OCI-LY3 (cell line): ENCODE results near the gene CUL7.

Experiments used
- H2AFZ ChIP-seq: fragments of 200-600, 300-600 bp; shearing (Covaris generic); 2 replicates; pipeline ENCODE4 v1.6.0; 2014; ENCODE audit warnings: antibody characterized with exemption, low read depth, low read length
- H3K27ac ChIP-seq: fragments of 200-600, 300-600 bp; sonication (generic); 2 replicates; pipeline ENCODE4 v1.5.1; 2014; ENCODE audit warnings: mild to moderate bottlenecking, low read length, moderate library complexity, mixed read lengths
- H3K27me3 ChIP-seq: fragments of 200-600, 300-600 bp; sonication (generic); 2 replicates; pipeline ENCODE4 v1.6.1; 2014; ENCODE audit warnings: low read depth, low read length, mixed read lengths
- H3K36me3 ChIP-seq: fragments of 200-600, 300-600 bp; sonication (generic); replicated peaks from 2 replicates; pipeline ENCODE3; 2014; ENCODE audit warnings: low read depth, low read length, mixed read lengths
- H3K4me1 ChIP-seq: fragments of 300-600, 200-600 bp; sonication (generic); 2 replicates; pipeline ENCODE4 v1.6.1; 2014; ENCODE audit warnings: low read length, mixed read lengths
- H3K4me2 ChIP-seq: fragments of 200-600, 300-600 bp; sonication (generic); 2 replicates; pipeline ENCODE4 v1.6.1; 2014; ENCODE audit warnings: low read length, mixed read lengths
- H3K4me3 ChIP-seq: fragments of 300-600, 200-600 bp; sonication (generic); 2 replicates; pipeline ENCODE4 v1.5.1; 2014; ENCODE audit warnings: antibody characterized with exemption, mild to moderate bottlenecking, low read length, moderate library complexity
- H3K79me2 ChIP-seq: fragments of 300-600, 200-600 bp; shearing (Covaris generic); 2 replicates; pipeline ENCODE4 v1.6.1; 2014; ENCODE audit warnings: mild to moderate bottlenecking, low read length, mixed read lengths
- H3K9ac ChIP-seq: fragments of 300-600, 200-600 bp; shearing (Covaris generic); 2 replicates; pipeline ENCODE4 v1.6.0; 2014; ENCODE audit warnings: mild to moderate bottlenecking, low read length, moderate library complexity
- H3K9me3 ChIP-seq: fragments of 200-600, 300-600 bp; shearing (Covaris generic); 2 replicates; pipeline ENCODE4 v1.6.1; 2014; ENCODE audit warnings: low read length, mixed read lengths; ENCODE audit not compliant: insufficient read depth
- H4K20me1 ChIP-seq: fragments of 200-600, 300-600 bp; sonication (generic); 2 replicates; pipeline ENCODE4 v1.6.1; 2016; ENCODE audit warnings: low read length, mixed read lengths; ENCODE audit not compliant: insufficient read depth
- EZH2phosphoT487 ChIP-seq: fragments of 200-600 bp; shearing (Covaris generic); IDR thresholded peaks from 2 replicates; pipeline ENCODE4 v1.6.1; 2018; ENCODE audit warnings: antibody characterized with exemption, mixed run types, low read depth
- TF ChIP-seq, protein P1 (sequence below): fragments of 200-600, 300-600 bp; sonication (generic); IDR thresholded peaks from 2 replicates; pipeline ENCODE4 v1.5.1; 2014; ENCODE audit warnings: antibody characterized with exemption, low read length, low read depth

Gene CUL7

DNA sequence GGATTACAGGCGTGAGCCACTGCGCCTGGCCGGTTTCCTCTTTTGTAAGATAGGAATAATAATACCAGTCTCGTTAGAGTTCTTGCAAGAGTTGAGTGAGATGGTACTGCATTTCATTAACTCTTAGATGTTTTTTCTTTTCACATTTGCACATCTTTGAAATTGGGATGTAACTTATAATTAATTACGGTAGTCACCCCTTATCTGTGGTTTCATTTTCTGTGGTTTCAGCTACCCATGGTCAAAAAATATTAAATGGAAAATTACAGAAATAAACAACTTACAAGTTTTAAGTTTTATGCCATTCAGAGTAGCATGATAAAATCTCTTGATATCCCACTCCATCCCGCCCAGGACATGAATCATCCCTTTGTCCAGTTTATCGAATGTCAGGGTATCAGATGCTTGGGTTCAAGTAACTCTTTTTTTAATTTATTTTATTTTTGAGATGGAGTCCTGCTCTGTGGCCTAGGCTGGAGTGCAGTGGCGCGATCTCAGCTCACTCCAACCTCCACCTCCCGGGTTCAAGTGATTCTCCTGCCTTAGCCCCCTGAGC, 37.9 kb upstream of the CUL7 start:
- Histone ChIP-seq H3K4me1 (peaks cover 20% of the 10 kb centered on the region), H3K4me2 (no peak overlapping the region), H3K79me2 (no peaks in the 10 kb centered on the region), H3K27ac (no peak overlapping the region), H3K4me3 (no peak overlapping the region), H3K27me3 (peaks cover 31% of the 10 kb centered on the region), H3K36me3 (no peaks in the 10 kb centered on the region), H3K9ac (no peak overlapping the region), H4K20me1 (peaks cover 7% of the 10 kb centered on the region; the same call in 1 of the 2 replicates), H3K9me3 (no peaks in the 10 kb centered on the region), H2AFZ (no peak overlapping the region)
- TF ChIP-seq EZH2phosphoT487: no peak
- TF ChIP-seq, protein P1, sequence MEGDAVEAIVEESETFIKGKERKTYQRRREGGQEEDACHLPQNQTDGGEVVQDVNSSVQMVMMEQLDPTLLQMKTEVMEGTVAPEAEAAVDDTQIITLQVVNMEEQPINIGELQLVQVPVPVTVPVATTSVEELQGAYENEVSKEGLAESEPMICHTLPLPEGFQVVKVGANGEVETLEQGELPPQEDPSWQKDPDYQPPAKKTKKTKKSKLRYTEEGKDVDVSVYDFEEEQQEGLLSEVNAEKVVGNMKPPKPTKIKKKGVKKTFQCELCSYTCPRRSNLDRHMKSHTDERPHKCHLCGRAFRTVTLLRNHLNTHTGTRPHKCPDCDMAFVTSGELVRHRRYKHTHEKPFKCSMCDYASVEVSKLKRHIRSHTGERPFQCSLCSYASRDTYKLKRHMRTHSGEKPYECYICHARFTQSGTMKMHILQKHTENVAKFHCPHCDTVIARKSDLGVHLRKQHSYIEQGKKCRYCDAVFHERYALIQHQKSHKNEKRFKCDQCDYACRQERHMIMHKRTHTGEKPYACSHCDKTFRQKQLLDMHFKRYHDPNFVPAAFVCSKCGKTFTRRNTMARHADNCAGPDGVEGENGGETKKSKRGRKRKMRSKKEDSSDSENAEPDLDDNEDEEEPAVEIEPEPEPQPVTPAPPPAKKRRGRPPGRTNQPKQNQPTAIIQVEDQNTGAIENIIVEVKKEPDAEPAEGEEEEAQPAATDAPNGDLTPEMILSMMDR: no peak

DNA sequence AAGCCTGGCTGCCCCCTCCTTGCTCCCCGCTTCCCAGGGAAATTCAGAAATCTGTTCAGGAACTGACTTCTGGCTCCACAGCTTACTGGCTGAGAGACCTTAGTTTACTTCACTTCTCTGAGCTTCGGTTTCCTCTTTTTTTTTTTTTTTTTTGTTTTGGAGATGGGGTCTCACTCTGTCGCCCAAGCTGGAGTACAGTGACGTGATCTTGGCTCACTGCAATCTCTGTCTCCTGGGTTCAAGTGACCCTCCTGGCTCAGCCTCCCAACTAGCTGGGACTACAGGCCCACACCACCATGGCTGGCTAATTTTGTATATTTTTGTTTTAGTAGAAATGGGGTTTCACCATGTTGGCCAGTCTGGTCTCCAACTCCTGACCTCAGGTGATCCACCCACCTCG, 37.4 kb upstream of the CUL7 start:
- H3K9ac ChIP-seq: no peak overlapping the region
- no peaks in the 10 kb centered on the region for H3K79me2 ChIP-seq
- no peaks in the 10 kb centered on the region for H3K9me3 ChIP-seq
- H3K36me3 ChIP-seq: no peaks in the 10 kb centered on the region
- no peak overlapping the region for H2AFZ ChIP-seq
- no peak overlapping the region for H3K4me2 ChIP-seq
- peaks cover 32% of the 10 kb centered on the region for H3K27me3 ChIP-seq
- H3K4me3 ChIP-seq: no peak overlapping the region
- H3K27ac ChIP-seq: no peak overlapping the region
- peaks cover 20% of the 10 kb centered on the region for H3K4me1 ChIP-seq
- no peak for TF ChIP-seq EZH2phosphoT487
- TF ChIP-seq, protein P1: no peak
- H4K20me1 ChIP-seq: peaks cover 8% of the 10 kb centered on the region; the same call in 1 of the 2 replicates

DNA sequence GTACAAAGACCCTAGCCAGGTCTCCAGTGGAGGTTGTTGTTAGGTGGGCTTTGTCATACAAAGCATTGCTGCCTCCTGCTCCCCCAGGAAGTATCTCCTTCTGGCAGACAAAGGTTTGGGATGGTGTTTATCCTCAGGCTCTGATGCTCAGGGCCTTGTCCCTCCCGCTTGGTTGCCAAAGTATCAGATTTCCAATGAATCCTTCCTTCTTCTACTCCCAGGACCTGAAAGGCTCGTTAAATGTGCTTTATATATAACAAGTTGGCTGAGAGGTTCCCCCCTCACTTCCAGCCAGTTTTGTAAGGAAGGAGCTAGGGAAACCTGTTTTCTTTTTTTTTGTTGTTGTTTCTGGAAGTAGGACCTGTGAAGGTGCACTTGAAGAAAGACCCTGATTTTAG, 36.9 kb upstream of the CUL7 start:
- no peaks in the 10 kb centered on the region for H3K9me3 ChIP-seq
- peaks cover 21% of the 10 kb centered on the region for H3K4me1 ChIP-seq
- H3K4me3 ChIP-seq: no peak overlapping the region
- no peak overlapping the region for H3K9ac ChIP-seq
- no peak for TF ChIP-seq EZH2phosphoT487
- TF ChIP-seq, protein P1: no peak
- no peak overlapping the region for H3K4me2 ChIP-seq
- H4K20me1 ChIP-seq: peaks cover 8% of the 10 kb centered on the region; the same call in 1 of the 2 replicates
- peaks cover 32% of the 10 kb centered on the region for H3K27me3 ChIP-seq
- H3K36me3 ChIP-seq: no peaks in the 10 kb centered on the region
- H3K27ac ChIP-seq: no peak overlapping the region
- no peaks in the 10 kb centered on the region for H3K79me2 ChIP-seq
- no peak overlapping the region for H2AFZ ChIP-seq

DNA sequence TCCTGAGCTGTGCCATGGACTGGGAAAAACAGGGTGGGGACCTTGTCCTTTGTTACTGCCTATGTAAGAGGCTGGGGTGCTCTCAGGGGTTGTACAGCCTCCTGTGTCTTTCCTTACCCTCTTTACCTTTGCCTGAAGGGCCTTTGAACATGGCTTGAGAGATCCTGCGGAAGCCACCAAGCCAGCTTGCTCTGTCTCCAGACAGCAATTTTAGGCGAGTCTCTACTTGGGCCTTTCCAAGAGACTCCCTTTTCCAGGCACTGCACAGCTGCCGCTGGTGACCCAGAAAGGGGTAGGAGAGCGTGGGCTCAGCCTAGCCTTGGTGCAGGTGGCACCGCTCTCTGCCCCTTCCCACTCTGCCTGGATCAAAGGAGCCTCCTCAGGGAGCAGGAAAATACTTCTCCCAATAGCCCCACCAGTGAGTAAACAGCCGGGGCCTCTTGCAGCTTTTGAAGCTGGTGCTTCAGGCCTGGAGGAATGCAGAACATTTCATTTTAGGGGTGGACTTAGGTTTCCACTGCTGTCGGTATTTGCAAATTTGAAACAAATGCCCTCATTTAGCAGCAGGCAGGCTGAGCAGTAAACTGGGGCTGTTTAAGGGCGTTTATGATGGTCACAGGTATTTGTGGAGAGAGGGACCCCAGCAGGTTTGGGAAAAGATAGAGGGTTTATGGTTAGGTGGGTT, 36.4 kb upstream of the CUL7 start:
- H3K9me3 ChIP-seq: no peaks in the 10 kb centered on the region
- peaks cover 9% of the 10 kb centered on the region; the same call in 1 of the 2 replicates for H4K20me1 ChIP-seq
- TF ChIP-seq, protein P1: no peak
- TF ChIP-seq EZH2phosphoT487: no peak
- H3K27me3 ChIP-seq: peaks cover 37% of the 10 kb centered on the region
- H3K36me3 ChIP-seq: no peaks in the 10 kb centered on the region
- no peak overlapping the region for H3K4me3 ChIP-seq
- no peak overlapping the region for H3K27ac ChIP-seq
- H2AFZ ChIP-seq: no peak overlapping the region
- peaks cover 24% of the 10 kb centered on the region for H3K4me1 ChIP-seq
- H3K79me2 ChIP-seq: no peaks in the 10 kb centered on the region
- H3K4me2 ChIP-seq: no peak overlapping the region
- H3K9ac ChIP-seq: no peak overlapping the region
